Liver (tissue), 9 donors: ENCODE data around the gene AFF2. TPM values are rescaled to one million over a fixed set of nuclear protein-coding genes. Genes with fewer than 3 reads are reported as not detected.

Experiments used
- DNase-seq: peaks from one replicate; pipeline ENCODE4 v3.0.0-alpha.2; 2017; ENCODE audit warnings: low spot score
- H3K27ac ChIP-seq, 2 donors: one replicate each; pipeline ENCODE4 v1.7.0; 2013; ENCODE audit warnings: inconsistent platforms in 2 of 2, low read length in 2 of 2, control low read depth in 1 of 2, low read depth in 1 of 2, mild to moderate bottlenecking in 1 of 2
- H3K27me3 ChIP-seq, 4 donors: one replicate each; pipeline versions ENCODE4 v1.6.1 to v1.7.0; 2013; ENCODE audit warnings: low read length in 3 of 4, inconsistent platforms in 1 of 4, mild to moderate bottlenecking in 1 of 4, moderate library complexity in 1 of 4; ENCODE audit not compliant: control insufficient read depth in 4 of 4, insufficient read depth in 4 of 4
- H3K36me3 ChIP-seq, 4 donors: one replicate each; pipeline versions ENCODE4 v1.6.1 to v1.7.0; 2013; ENCODE audit warnings: low read length in 3 of 4, mild to moderate bottlenecking in 3 of 4, low read depth in 1 of 4, moderate library complexity in 1 of 4; ENCODE audit not compliant: control insufficient read depth in 4 of 4, insufficient read depth in 3 of 4
- H3K4me1 ChIP-seq, 4 donors: one replicate each; pipeline versions ENCODE4 v1.6.1 to v1.7.0; 2013; ENCODE audit warnings: low read length in 3 of 4, mild to moderate bottlenecking in 3 of 4, moderate library complexity in 1 of 4; ENCODE audit not compliant: control insufficient read depth in 4 of 4, insufficient read depth in 4 of 4
- H3K4me3 ChIP-seq, 3 donors: one replicate each; pipeline versions ENCODE4 v1.6.1 to v1.7.0; 2013; ENCODE audit warnings: low read length in 3 of 3, control low read depth in 1 of 3, low read depth in 1 of 3, mild to moderate bottlenecking in 1 of 3
- H3K9ac ChIP-seq, 2 donors: one replicate each; pipeline ENCODE4 v1.7.0; 2013; ENCODE audit warnings: low read length in 2 of 2, mild to moderate bottlenecking in 2 of 2, moderate library complexity in 2 of 2, control low read depth in 1 of 2, low read depth in 1 of 2
- H3K9me3 ChIP-seq, 4 donors: one replicate each; pipeline versions ENCODE4 v1.6.1 to v1.7.0; 2013; ENCODE audit warnings: low read length in 3 of 4; ENCODE audit not compliant: control insufficient read depth in 4 of 4
- ATF3 ChIP-seq: IDR thresholded peaks from 2 replicates; pipeline ENCODE4 v1.6.1; 2016; ENCODE audit warnings: antibody characterized with exemption
- CTCF ChIP-seq: fragments of 150-350 bp; IDR thresholded peaks from 2 replicates; pipeline ENCODE4 v1.5.1; 2017; ENCODE audit warnings: improper control_type of control experiment, low read depth, low read length; ENCODE audit not compliant: missing input control
- EGR1 ChIP-seq, 2 donors: IDR thresholded peaks; 2 replicates each; pipeline ENCODE4 v1.6.1; 2016 to 2018; ENCODE audit warnings: antibody characterized with exemption in 2 of 2, low read depth in 2 of 2
- FOXA1 ChIP-seq: IDR thresholded peaks from 2 replicates; pipeline ENCODE4 v1.6.1; 2016; ENCODE audit warnings: antibody characterized with exemption
- FOXA2 ChIP-seq: IDR thresholded peaks from 2 replicates; pipeline ENCODE4 v1.6.1; 2016; ENCODE audit warnings: antibody characterized with exemption
- GABPA ChIP-seq, 2 donors: IDR thresholded peaks in 1 of 2; conservative IDR thresholded peaks in 1 of 2; 2 replicates each; pipeline ENCODE4 v1.6.1; 2016; ENCODE audit warnings: antibody characterized with exemption in 2 of 2, mild to moderate bottlenecking in 1 of 2, moderate library complexity in 1 of 2
- HNF4A ChIP-seq, 2 donors: conservative IDR thresholded peaks; 2 replicates each; pipeline ENCODE4 v1.6.1; 2016; ENCODE audit warnings: antibody characterized with exemption in 2 of 2, mild to moderate bottlenecking in 2 of 2
- HNF4G ChIP-seq: IDR thresholded peaks from 2 replicates; pipeline ENCODE4 v1.6.1; 2016; ENCODE audit warnings: antibody characterized with exemption
- JUND ChIP-seq, 2 donors: IDR thresholded peaks; 2 replicates each; pipeline ENCODE4 v1.6.1; 2016; ENCODE audit warnings: antibody characterized with exemption in 2 of 2
- MAX ChIP-seq: IDR thresholded peaks from 2 replicates; pipeline ENCODE4 v1.6.1; 2016; ENCODE audit warnings: antibody characterized with exemption
- RAD21 ChIP-seq, 2 donors: IDR thresholded peaks; 2 replicates each; pipeline ENCODE4 v1.6.1; 2016; ENCODE audit warnings: antibody characterized with exemption in 2 of 2, mild to moderate bottlenecking in 2 of 2
- REST ChIP-seq: IDR thresholded peaks from 2 replicates; pipeline ENCODE4 v1.6.1; 2016; ENCODE audit warnings: antibody characterized with exemption, mild to moderate bottlenecking
- RXRA ChIP-seq, 2 donors: IDR thresholded peaks; 2 replicates each; pipeline ENCODE4 v1.6.1; 2017 to 2018; ENCODE audit warnings: antibody characterized with exemption in 2 of 2, mild to moderate bottlenecking in 1 of 2
- SP1 ChIP-seq: IDR thresholded peaks from 2 replicates; pipeline ENCODE4 v1.6.1; 2018; ENCODE audit warnings: antibody characterized with exemption, mild to moderate bottlenecking
- YY1 ChIP-seq: IDR thresholded peaks from 2 replicates; pipeline ENCODE4 v1.6.1; 2016; ENCODE audit warnings: antibody characterized with exemption, mild to moderate bottlenecking
- ZBTB33 ChIP-seq: IDR thresholded peaks from 2 replicates; pipeline ENCODE4 v1.6.1; 2016; ENCODE audit warnings: antibody characterized with exemption
- WGBS: extraction: QIAGEN DNeasy Blood & Tissue Kit; methylation state at CpG from one replicate; pipeline ENCODE4 v1.1.7; 2013; 5-methylcytosine and 5-hydroxymethylcytosine counted together
- polyA plus RNA-seq, 2 donors: library from polyadenylated mRNA; stranded (reverse) in 1 of 2; unstranded in 1 of 2; fragments of 200-250 nt in 1 of 2; fragments of >200 nt in 1 of 2; fragmentation: Nextera tagmentation in 1 of 2; extraction: Ambion mirVana in 1 of 2; gene quantifications; one replicate each; pipeline versions ENCODE4 v1.2.1 to v1.2.3, GENCODE V29; 2013 to 2015
- total RNA-seq, 2 donors: library from RNA; depleted of rRNA; stranded (reverse); fragments of >200 nt; gene quantifications; one replicate each; pipeline ENCODE4 v1.2.3, GENCODE V29; 2014
- donor health status: healthy.
- donor health status: healthy.
- donor health status: healthy.
- donor health status: healthy.
- donor health status: healthy.

AFF2 gene
- total and polyA plus RNA-seq, 4 donors: 0.01 to 1.6 (median 0.50) TPM; not detected in 1

- Histone ChIP-seq H3K36me3 (no peaks in the 10 kb centered on the region), H3K4me1 (no peaks in the 10 kb centered on the region), H3K9me3 (no peaks in the 10 kb centered on the region), H3K27ac (no peak overlapping the region), H3K9ac (no peak overlapping the region), H3K4me3 (no peak overlapping the region), H3K27me3 (no peaks in the 10 kb centered on the region)
- no peak for DNase-seq
- TF ChIP-seq FOXA2: no peak
- no peak for TF ChIP-seq SP1
- TF ChIP-seq RAD21 (IDR thresholded peaks at IDR 0.05): no peak
- TF ChIP-seq RXRA (IDR thresholded peaks at IDR 0.05): no peak
- TF ChIP-seq JUND (IDR thresholded peaks at IDR 0.05): no peak
- WGBS: 87% methylated on average over 4 of the region's 4 CpGs
These were observed 433.5 kb downstream of the AFF2 start for GRCh38 chrX:148933881-148934280.

GRCh38 chrX:148938348-148938747 is 437.9 kb downstream of the AFF2 start:
- Histone ChIP-seq H3K4me3 (no peak overlapping the region), H3K9ac (no peak overlapping the region), H3K4me1 (no peaks in the 10 kb centered on the region), H3K36me3 (no peaks in the 10 kb centered on the region), H3K27ac (no peak overlapping the region), H3K27me3 (no peaks in the 10 kb centered on the region), H3K9me3 (no peaks in the 10 kb centered on the region)
- no peak for DNase-seq
- no peak for TF ChIP-seq FOXA1
- no peak for TF ChIP-seq YY1
- no peak for TF ChIP-seq SP1
- TF ChIP-seq HNF4G: no peak
- TF ChIP-seq RAD21 (IDR thresholded peaks at IDR 0.05): no peak
- TF ChIP-seq EGR1 (IDR thresholded peaks at IDR 0.05; ENCODE audit: low read depth in 2 of 2): no peak
- TF ChIP-seq HNF4A (conservative IDR thresholded peaks at IDR 0.05): no peak
- no peak for TF ChIP-seq RXRA (IDR thresholded peaks at IDR 0.05)
- TF ChIP-seq CTCF: no peak
- no peak for TF ChIP-seq FOXA2
- TF ChIP-seq MAX: no peak
- no peak for TF ChIP-seq JUND (IDR thresholded peaks at IDR 0.05)
- no peak for TF ChIP-seq REST
- TF ChIP-seq ATF3: no peak
- no peak for TF ChIP-seq ZBTB33
- TF ChIP-seq GABPA (IDR thresholded peaks at IDR 0.05 in 1 of 2, conservative IDR thresholded peaks at IDR 0.05 in 1 of 2): no peak
- WGBS: 85% methylated on average over 4 of the region's 4 CpGs
